HEK293 (cell line): ENCODE results near the gene GPR158.

ENCODE experiments used
- CTCF ChIP-seq: fragments of 450-650 bp; formaldehyde crosslinking; IDR thresholded peaks from 2 replicates; pipeline ENCODE4 v1.5.1; 2016; ENCODE audit warnings: missing biosample characterization, missing genetic modification characterization
- ELK4 ChIP-seq: IDR thresholded peaks from 2 replicates; pipeline ENCODE4 v1.6.1; 2011; ENCODE audit warnings: mild to moderate bottlenecking, low read depth, low read length, borderline replicate concordance
- MZF1 ChIP-seq: fragments of 450-650 bp; formaldehyde crosslinking; IDR thresholded peaks from 2 replicates; pipeline ENCODE4 v1.5.1; 2017; ENCODE audit warnings: missing biosample characterization, missing genetic modification characterization, borderline replicate concordance
- PATZ1 ChIP-seq: fragments of 450-650 bp; formaldehyde crosslinking; IDR thresholded peaks from 2 replicates; pipeline ENCODE4 v1.5.1; 2016; ENCODE audit warnings: missing biosample characterization, missing genetic modification characterization
- YY1 ChIP-seq: fragments of 450-650 bp; formaldehyde crosslinking; IDR thresholded peaks from 2 replicates; pipeline ENCODE4 v1.5.1; 2018; ENCODE audit warnings: missing biosample characterization, missing genetic modification characterization
- ZNF140 ChIP-seq: fragments of 450-650 bp; formaldehyde crosslinking; IDR thresholded peaks from 2 replicates; pipeline ENCODE4 v1.5.1; 2016; ENCODE audit warnings: missing biosample characterization, missing genetic modification characterization
- ZNF404 ChIP-seq: fragments of 450-650 bp; formaldehyde crosslinking; IDR thresholded peaks from 2 replicates; pipeline ENCODE4 v1.5.1; 2017; ENCODE audit warnings: missing biosample characterization, missing genetic modification characterization
- ZNF416 ChIP-seq: fragments of 450-650 bp; formaldehyde crosslinking; IDR thresholded peaks from 2 replicates; pipeline ENCODE4 v1.5.1; 2016; ENCODE audit warnings: missing biosample characterization, missing genetic modification characterization
- ZNF530 ChIP-seq: fragments of 450-650 bp; formaldehyde crosslinking; IDR thresholded peaks from 2 replicates; pipeline ENCODE4 v1.5.1; 2016; ENCODE audit warnings: low read depth, missing biosample characterization, missing genetic modification characterization
- ZNF600 ChIP-seq: fragments of 450-650 bp; formaldehyde crosslinking; IDR thresholded peaks from 2 replicates; pipeline ENCODE4 v1.5.1; 2016; ENCODE audit warnings: missing biosample characterization, missing genetic modification characterization
- ZNF677 ChIP-seq: fragments of 450-650 bp; IDR thresholded peaks from 2 replicates; pipeline ENCODE4 v1.5.0; 2018; ENCODE audit warnings: missing biosample characterization, mild to moderate bottlenecking, missing genetic modification characterization, moderate library complexity

GRCh38 chr10:25383686-25384085 lies 208.9 kb downstream of the GPR158 start:
- TF ChIP-seq ZNF140 (tag by site-specific recombination) (no peak), MZF1 (tag by site-specific recombination) (no peak), CTCF (tag by site-specific recombination) (no peak), ZNF416 (tag by site-specific recombination) (no peak), ZNF677 (tag by site-specific recombination) (no peak), YY1 (tag by site-specific recombination) (no peak), ZNF404 (tag by site-specific recombination) (no peak), ELK4 (no peak), ZNF530 (tag by site-specific recombination) (no peak), PATZ1 (no peak), ZNF600 (tag by site-specific recombination) (no peak)
